Measurements from ENCODE around the gene CMKLR1. TPM values are rescaled to one million over a fixed set of nuclear protein-coding genes. Genes with fewer than 3 reads are reported as not detected.
A peak's percentile ranks its signal among the peaks of the same experiment; 100 is the strongest.

CMKLR1 gene
- total RNA-seq, 2 donors from 2014 or later: 0.26 to 1.1 TPM

DNA sequence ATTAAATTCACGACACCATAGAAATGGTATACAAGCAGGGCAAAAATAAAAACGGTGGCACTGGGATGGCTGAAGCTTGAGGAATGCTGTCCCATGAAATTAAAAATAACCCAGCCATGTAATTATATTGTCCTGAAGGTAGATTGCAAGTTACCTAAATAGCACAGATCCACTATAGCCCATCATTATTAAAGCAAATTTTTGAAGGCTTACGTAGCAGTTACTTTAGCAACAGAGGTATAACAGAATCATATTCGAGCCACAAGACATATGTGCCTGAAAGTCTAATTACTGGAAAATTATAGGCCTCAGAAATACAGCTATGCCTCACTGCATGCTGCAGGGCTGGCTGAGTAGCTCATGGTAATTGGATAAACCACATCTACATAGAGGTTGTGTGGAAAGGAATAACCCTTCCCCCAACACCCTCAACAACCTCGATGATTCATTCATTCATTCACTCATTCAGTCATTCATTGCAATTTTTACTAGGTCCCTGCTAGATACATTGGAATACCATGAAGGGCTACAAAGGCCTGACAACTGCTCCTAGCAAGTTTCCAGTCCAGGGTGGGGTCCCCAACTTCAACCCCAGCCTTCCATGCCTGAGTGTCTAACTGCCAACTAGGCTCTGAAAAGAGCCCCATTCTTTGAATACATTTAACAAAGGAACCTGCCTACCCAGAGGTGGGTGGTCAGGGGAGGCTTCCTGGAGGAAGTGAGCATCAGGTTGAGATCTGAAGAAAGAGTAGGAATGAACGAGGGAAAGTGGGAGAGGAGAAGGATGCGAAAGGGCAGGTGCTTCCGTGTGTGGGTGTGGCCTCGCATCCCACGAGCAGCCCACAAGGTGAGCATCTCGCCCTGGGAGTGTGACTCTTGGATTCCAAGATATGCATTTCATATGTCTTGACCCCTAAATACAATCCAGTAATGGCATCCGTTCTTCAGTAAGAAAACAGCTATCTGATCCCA is 18.0 kb upstream of the CMKLR1 start:
- Mint-ChIP-seq H3K4me1 (ENCODE audit: low read depth in 2 of 2) (peaks cover 12 to 23% of the 10 kb centered on the region in 2 donors), H3K4me3 (no peak overlapping the region), H3K27me3 (peaks cover 4 to 9% of the 10 kb centered on the region in 2 donors), H3K36me3 (peaks cover 5% of the 10 kb centered on the region), H3K9me3 (peaks cover 4% of the 10 kb centered on the region), H3K27ac (no peak overlapping the region)
- ATAC-seq (no peak), DNase-seq (ENCODE audit: low spot score) (no peak)

DNA sequence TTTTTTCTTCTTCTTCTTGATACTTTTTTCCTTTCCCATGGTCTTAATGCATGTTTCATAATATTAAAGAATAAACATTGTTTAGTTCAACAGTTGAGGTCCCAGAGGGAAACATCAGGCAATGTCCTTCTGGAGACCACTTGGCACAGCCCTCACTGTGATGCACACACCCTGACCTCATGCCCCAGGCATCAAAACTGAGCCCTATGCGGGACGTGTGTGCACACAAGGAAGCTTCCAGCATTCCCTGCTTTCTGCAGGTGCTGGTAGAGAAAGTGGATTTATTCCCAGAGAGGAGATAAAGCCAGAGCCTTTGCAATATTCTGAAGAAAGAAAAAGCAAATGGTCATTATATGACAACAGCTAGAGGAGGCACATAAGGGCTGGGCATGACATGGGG is 16.0 kb upstream of the CMKLR1 start:
- Mint-ChIP-seq H3K27ac (no peak overlapping the region), H3K4me1 (ENCODE audit: low read depth in 2 of 2) (peaks cover 8 to 20% of the 10 kb centered on the region in 2 donors), H3K4me3 (no peak overlapping the region), H3K27me3 (peaks cover 4 to 9% of the 10 kb centered on the region in 2 donors), H3K36me3 (peaks cover 5% of the 10 kb centered on the region), H3K9me3 (peaks cover 4% of the 10 kb centered on the region)
- no peak for ATAC-seq
- DNase-seq (ENCODE audit: low spot score): no peak

DNA sequence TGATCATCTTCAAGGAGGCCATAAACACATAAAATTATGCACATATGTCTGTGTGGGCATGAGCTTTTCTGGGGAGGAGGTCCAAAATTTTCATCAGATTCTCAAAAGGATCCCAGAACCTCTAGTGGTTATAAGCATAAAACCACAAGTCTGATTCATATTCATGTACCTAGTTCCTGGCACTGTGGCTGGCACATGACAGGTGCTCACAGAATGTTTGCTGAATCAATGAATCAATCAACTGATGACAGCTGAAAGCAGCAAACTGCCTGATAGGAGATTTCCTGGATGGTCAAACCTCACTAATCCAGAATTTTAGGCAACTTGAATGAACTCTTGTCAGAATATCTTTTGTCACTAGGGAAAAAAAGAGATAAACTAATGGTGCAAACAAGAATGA is 13.5 kb upstream of the CMKLR1 start:
- Mint-ChIP-seq H3K9me3 (peaks cover 4% of the 10 kb centered on the region), H3K4me1 (ENCODE audit: low read depth in 2 of 2) (peaks cover 8 to 20% of the 10 kb centered on the region in 2 donors), H3K27me3 (no peaks in the 10 kb centered on the region), H3K27ac (no peak overlapping the region), H3K4me3 (no peak overlapping the region), H3K36me3 (peaks cover 5% of the 10 kb centered on the region)
- DNase-seq (ENCODE audit: low spot score) (no peak), ATAC-seq (no peak)

DNA sequence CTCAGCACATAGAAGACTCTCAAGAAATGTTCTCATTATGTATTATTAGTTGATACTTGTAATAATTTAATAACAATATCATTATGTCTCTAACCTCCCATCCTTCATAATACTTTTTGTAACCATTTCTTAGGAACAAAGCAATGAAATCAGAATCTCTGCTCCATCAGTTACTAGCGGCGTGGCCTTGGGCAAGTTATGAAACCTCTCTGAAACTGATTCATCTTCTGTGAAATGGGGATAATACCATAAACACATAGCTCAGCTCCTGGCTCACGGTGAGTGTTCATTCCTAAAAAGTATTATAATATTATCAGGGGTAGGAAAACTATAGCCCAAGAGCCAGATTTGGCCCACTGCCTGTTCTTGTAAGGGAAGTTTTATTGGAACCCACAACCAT is 11.4 kb upstream of the CMKLR1 start:
- DNase-seq (ENCODE audit: low spot score): no peak
- no peak for ATAC-seq
- Mint-ChIP-seq H3K4me1 (ENCODE audit: low read depth in 2 of 2) (peaks cover 8 to 20% of the 10 kb centered on the region in 2 donors), H3K4me3 (no peak overlapping the region), H3K27ac (no peak overlapping the region), H3K36me3 (peaks cover 5% of the 10 kb centered on the region), H3K9me3 (peaks cover 4% of the 10 kb centered on the region), H3K27me3 (no peaks in the 10 kb centered on the region)

DNA sequence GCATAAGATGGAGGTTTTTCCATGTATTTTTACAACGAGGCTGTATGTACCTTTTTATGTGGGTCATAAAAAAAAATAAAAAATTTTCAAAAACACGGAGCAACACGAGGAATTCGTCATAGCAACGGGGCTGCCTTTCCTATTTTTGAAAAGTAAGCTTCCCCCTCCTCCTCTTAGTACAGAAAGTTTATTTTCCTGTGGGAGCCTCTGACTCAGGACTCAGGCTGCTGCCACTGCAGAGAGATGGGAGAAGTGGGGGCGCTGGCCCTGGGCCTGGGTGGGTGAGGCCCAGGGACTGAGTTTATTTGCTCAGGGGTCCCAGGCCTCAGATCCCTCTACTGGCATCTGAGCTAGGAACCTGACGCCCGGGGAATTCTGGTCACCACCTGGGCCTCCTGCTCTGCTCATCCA is 10.2 kb upstream of the CMKLR1 start:
- no peak overlapping the region for H3K4me3 Mint-ChIP-seq
- DNase-seq (ENCODE audit: low spot score) (no peak), ATAC-seq (no peak)
- H3K27me3 Mint-ChIP-seq: no peaks in the 10 kb centered on the region
- H3K9me3 Mint-ChIP-seq: peaks cover 2% of the 10 kb centered on the region
- peaks cover 5 to 18% of the 10 kb centered on the region in 2 donors for H3K4me1 Mint-ChIP-seq (ENCODE audit: low read depth in 2 of 2)
- H3K27ac Mint-ChIP-seq: no peak overlapping the region
- peaks cover 3% of the 10 kb centered on the region for H3K36me3 Mint-ChIP-seq

DNA sequence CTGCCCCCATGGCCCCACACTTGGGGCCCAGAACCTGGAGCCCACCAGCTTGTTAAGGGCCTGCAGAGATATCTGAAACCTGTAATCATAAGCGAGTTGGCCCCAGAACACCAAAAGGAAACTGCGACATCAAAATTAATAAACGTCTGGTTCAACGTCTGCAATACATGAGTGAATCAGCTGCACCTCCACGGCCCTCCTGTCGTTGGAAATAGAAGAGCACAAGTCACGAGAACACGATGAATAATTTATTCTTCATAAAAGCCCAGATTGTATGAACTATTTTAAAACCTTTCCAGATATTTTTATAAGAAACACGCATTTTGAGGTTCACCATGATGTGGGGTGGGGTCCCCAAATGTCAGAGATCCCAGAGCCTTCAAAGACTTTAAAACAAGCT is 9.7 kb upstream of the CMKLR1 start:
- H3K4me3 Mint-ChIP-seq: no peak overlapping the region
- H3K4me1 Mint-ChIP-seq (ENCODE audit: low read depth in 2 of 2): peaks cover 3 to 15% of the 10 kb centered on the region in 2 donors
- H3K9me3 Mint-ChIP-seq: no peaks in the 10 kb centered on the region
- no peaks in the 10 kb centered on the region for H3K36me3 Mint-ChIP-seq
- no peaks in the 10 kb centered on the region for H3K27me3 Mint-ChIP-seq
- H3K27ac Mint-ChIP-seq: no peak overlapping the region
- ATAC-seq: no peak
- no peak for DNase-seq (ENCODE audit: low spot score)

DNA sequence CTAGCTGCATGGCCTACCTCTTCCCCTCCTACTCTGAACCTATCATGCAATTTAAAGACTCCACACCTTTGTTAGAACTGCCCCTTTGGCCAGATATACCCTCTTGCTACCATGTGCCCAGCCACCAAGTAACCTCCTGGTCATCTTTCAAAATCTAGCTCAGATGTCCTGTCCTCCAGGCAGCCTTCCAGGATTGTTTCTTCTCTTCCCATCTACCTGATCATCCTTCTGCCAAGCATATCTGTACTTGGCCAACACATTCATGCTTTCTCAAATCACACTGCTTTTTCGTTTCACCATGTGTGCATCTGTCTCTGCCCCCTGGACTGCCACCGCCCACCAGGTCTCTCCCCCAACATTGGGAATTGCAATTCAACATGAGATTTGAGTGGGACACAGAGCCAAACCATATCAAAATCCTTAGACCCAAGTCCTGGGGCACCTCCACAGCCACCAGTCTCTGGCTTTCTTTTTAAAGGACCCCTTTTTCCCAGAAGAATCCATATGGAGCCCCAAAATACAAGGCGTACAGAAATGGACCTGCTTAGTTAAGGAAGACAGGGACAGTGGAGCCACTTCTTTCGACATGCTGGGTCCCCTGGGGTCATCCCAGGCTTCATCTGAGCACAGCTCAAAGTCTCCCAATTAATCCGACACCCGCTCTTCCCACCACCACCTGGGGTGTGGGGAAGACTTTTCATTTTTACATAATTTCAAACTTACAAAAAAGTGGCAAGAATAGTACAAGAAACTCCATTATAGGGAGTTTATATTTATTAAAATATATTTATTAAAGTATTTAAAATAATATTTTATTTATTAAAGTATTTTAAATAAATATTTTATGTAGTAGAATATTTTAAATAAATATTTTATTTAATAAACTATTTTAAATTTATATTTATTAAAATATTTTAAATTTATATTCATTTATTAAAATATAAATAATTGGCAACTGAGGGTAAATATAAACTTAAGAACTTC is 7.9 kb upstream of the CMKLR1 start:
- peak in 1 of 2 donors; percentile 39 for ATAC-seq
- H3K9me3 Mint-ChIP-seq: no peaks in the 10 kb centered on the region
- peak; percentile 8 for DNase-seq (ENCODE audit: low spot score)
- peaks cover 0 to 1% of the 10 kb centered on the region in 2 donors for H3K4me1 Mint-ChIP-seq (ENCODE audit: low read depth in 2 of 2)
- H3K27ac Mint-ChIP-seq: no peak overlapping the region
- H3K36me3 Mint-ChIP-seq: no peaks in the 10 kb centered on the region
- no peak overlapping the region for H3K4me3 Mint-ChIP-seq
- no peaks in the 10 kb centered on the region for H3K27me3 Mint-ChIP-seq

DNA sequence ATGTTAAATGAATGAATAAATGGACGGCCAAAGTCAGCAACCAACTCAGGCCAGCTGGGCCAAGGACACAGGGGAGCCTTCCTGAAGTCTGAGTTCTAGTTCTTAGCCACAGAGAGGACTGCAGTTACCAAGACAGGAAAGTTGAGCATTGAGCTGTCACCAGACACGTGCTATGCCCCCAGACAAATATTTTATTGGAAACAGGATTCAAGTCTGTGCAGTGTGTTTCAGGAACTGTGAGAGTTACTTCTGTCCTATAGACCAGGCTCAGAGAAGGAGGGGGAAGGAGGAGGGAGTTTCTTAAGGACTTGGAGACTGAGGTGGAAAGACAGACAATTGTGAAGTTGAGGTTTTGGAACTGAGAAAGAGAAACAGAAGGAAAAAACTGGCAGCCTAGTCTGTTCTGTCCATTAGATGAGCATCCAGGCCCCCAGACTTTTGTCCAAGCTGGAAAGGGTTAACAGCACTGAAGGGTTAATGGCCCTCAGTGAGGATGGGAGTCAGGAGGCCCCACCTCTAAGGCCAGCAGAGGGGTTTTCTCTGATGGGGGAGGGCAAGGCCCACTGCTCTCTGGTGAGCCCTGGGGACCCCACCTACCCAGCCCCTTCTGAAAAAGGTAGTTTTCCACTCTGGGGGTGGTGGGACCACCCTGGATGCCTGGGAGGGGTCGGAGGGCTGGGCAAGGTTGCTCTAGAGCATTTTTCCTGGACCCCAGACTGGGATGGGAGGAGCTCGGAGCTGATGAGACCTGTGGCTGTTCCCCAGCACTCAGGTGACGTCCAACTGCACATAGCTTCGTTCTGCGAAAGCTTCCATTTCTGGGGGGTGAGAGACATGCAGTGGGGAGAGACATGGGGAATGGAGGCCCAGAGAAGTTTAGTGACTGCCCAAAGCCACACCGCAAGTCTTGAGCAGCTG is 6.9 kb upstream of the CMKLR1 start:
- Mint-ChIP-seq H3K27me3 (no peaks in the 10 kb centered on the region), H3K36me3 (no peaks in the 10 kb centered on the region)

DNA sequence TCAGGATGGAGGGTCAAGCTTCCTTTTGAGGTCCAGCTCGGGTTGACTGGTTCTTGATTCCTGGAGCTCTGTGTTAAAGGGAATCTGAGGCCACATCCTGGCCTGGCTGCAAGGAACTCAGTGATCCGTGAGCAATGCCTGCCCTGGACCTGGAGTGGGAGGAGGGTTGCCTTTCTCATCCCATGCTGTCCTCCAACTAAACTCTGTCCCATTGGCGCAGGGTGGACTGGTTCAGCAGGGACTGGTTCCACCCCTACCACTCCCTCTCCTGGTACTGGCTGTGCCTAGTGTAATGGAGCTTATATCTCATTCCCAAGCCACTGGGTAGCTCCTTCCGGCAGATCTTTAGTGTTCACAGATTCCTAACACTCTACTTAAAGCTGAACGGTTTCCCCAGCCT is 3.9 kb upstream of the CMKLR1 start:
- H3K36me3 Mint-ChIP-seq: no peaks in the 10 kb centered on the region
- no peak overlapping the region for H3K4me3 Mint-ChIP-seq
- DNase-seq (ENCODE audit: low spot score): no peak
- H3K27ac Mint-ChIP-seq: peak overlapping the region in 1 of 2 donors; percentile 19
- H3K9me3 Mint-ChIP-seq: no peaks in the 10 kb centered on the region
- H3K4me1 Mint-ChIP-seq (ENCODE audit: low read depth in 2 of 2): peaks cover 17 to 22% of the 10 kb centered on the region in 2 donors
- no peak for ATAC-seq
- no peaks in the 10 kb centered on the region for H3K27me3 Mint-ChIP-seq

More for the DNA sequence above, 6.9 kb upstream of the CMKLR1 start:
- H3K9me3 Mint-ChIP-seq: no peaks in the 10 kb centered on the region
- peaks cover 0 to 2% of the 10 kb centered on the region in 2 donors for H3K4me1 Mint-ChIP-seq (ENCODE audit: low read depth in 2 of 2)
- no peak overlapping the region for H3K4me3 Mint-ChIP-seq
- no peak overlapping the region for H3K27ac Mint-ChIP-seq
- DNase-seq (ENCODE audit: low spot score): peak; percentile 22
- no peak for ATAC-seq

DNA sequence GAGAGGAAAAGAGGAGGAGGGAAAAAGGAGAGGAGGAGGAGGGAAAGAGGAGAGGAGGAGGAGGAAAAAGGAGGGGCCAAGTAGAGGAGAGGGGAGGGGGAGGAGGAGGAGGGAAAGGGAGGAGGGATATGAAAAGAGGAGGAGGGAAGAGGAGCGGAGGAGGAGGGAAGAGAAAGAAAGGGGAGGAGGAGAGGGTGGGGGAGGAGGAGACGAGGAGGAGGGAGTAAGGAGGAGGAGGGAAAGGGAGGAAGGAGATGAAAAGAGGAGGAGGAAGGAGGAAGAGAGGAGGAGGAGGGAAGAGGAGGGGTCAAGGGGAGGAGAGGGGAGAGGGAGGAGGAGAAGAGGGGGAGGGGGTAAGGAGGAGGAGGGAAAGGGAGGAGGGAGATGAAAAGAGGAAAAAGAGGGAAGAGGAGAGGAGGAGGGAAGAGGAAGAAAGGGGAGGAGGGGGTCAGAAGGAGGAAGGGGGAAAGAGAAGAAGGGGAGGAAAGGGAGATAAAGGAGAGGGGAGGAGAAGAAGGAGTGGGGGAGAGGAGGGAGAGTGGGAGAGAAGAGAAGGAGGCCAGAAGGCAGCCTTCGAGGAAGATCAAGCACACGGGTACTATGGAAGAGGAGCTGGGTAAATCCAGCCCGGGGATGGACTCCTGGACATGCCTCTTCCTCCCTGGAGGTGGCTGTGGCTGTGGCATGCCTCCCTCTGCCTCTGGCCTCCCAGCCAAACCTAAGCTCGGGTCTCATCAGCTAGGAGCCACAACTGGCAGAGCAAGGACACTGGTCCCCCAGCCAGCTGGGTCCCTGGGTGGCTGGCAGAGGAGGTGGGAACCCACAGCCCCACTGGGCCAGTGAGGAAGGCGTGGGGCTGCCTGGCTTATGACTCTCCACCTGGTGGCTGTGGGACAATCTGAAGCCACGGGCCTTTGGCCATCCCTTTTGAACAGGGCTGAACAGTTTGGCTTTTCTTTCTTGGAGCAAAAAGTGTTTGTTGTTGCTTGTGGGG is 3.0 kb upstream of the CMKLR1 start:
- Mint-ChIP-seq H3K4me1 (ENCODE audit: low read depth in 2 of 2) (peaks cover 25 to 30% of the 10 kb centered on the region in 2 donors), H3K4me3 (no peak overlapping the region), H3K36me3 (no peaks in the 10 kb centered on the region), H3K27ac (peak overlapping the region in 1 of 2 donors; percentile 19), H3K27me3 (no peaks in the 10 kb centered on the region), H3K9me3 (no peaks in the 10 kb centered on the region)
- no peak for DNase-seq (ENCODE audit: low spot score)
- ATAC-seq: no peak

DNA sequence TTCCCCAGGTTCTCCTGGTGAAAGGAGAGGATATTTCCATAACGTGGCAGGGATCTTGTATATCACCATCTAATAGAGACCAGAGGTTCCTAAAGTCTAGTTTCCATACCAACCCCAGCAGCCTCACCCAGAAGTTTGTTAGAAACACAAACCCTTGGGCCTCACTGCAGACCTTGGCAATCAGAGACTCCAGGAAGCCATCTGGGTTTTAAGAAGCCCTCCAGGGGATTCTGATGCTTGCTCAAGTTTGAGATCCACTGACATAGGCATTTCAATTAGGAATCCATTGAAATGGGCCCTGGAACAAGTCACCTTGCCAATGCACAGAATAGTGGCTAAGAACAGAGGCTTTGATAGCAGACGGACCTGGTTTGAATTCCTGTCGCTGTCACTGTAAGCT is 2.2 kb upstream of the CMKLR1 start:
- H3K9me3 Mint-ChIP-seq: no peaks in the 10 kb centered on the region
- no peak overlapping the region for H3K27ac Mint-ChIP-seq
- ATAC-seq (no peak), DNase-seq (ENCODE audit: low spot score) (no peak)
- H3K4me3 Mint-ChIP-seq: no peak overlapping the region
- H3K4me1 Mint-ChIP-seq (ENCODE audit: low read depth in 2 of 2): peaks cover 32 to 33% of the 10 kb centered on the region in 2 donors
- H3K27me3 Mint-ChIP-seq: no peaks in the 10 kb centered on the region
- no peaks in the 10 kb centered on the region for H3K36me3 Mint-ChIP-seq

DNA sequence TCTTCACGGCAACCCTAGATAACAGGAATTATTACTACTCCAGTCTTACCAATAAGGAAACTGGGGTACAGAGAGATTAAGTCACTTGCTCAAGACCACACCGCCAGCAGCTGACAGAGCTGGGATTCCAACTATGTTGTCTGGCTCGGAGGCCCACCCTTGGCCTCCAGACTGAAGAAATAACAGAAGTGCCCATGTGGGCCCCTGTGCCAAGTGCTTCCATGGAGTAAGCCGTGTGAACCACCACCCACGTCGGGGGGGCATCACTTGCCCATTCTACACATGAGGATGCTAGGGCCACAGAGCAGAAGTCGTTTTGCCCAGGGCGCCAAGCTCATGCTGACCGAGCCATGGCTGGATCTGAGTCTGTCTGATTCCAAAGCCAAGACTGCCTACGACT is 926 bp upstream of the CMKLR1 start:
- DNase-seq (ENCODE audit: low spot score): no peak
- Mint-ChIP-seq H3K9me3 (no peaks in the 10 kb centered on the region), H3K4me1 (ENCODE audit: low read depth in 2 of 2) (peaks cover 41 to 44% of the 10 kb centered on the region in 2 donors), H3K27me3 (no peaks in the 10 kb centered on the region), H3K27ac (no peak overlapping the region), H3K36me3 (no peaks in the 10 kb centered on the region), H3K4me3 (peak overlapping the region; percentile 75)
- ATAC-seq: no peak
